Stimulated activated memory B cell treated with anti-CD40 and anti-IgM and Interleukin-4, amounts not matched to agents 10 μg/mL and 1 μg/mL and 100 μg/mL, for 72 hours (primary cell): ENCODE data around the gene CDON.

Experiments used
- ATAC-seq: fragments of 150-1000 bp; cut with Tn5 transposase; 2 replicates; pipeline ENCODE4 v1.10.0; 2021
- H3K27ac Mint-ChIP-seq: one replicate; pipeline ENCODE4 v1.8.0; 2022; ENCODE audit warnings: mild to moderate bottlenecking, mixed read lengths
- H3K27me3 Mint-ChIP-seq: one replicate; pipeline ENCODE4 v1.8.0; 2022; ENCODE audit warnings: mixed read lengths
- H3K36me3 Mint-ChIP-seq: one replicate; pipeline ENCODE4 v1.8.0; 2022; ENCODE audit warnings: mixed read lengths
- H3K4me1 Mint-ChIP-seq: one replicate; pipeline ENCODE4 v1.8.0; 2022; ENCODE audit warnings: mixed read lengths
- H3K4me3 Mint-ChIP-seq: one replicate; pipeline ENCODE4 v1.8.0; 2022; ENCODE audit warnings: mild to moderate bottlenecking, moderate library complexity, mixed read lengths
- H3K9me3 Mint-ChIP-seq: one replicate; pipeline ENCODE4 v1.8.0; 2022; ENCODE audit warnings: mixed read lengths

CDON gene

GRCh38 chr11:125974284-125974683 is 88.4 kb downstream of the CDON start:
- Mint-ChIP-seq H3K36me3 (no peaks in the 10 kb centered on the region), H3K4me3 (no peak overlapping the region), H3K27me3 (peaks cover 43% of the 10 kb centered on the region), H3K27ac (no peak overlapping the region), H3K9me3 (no peaks in the 10 kb centered on the region), H3K4me1 (no peaks in the 10 kb centered on the region)
- ATAC-seq, result no peak

- Mint-ChIP-seq H3K36me3 (no peaks in the 10 kb centered on the region), H3K4me1 (no peaks in the 10 kb centered on the region), H3K27ac (no peak overlapping the region), H3K9me3 (no peaks in the 10 kb centered on the region), H3K27me3 (peaks cover 43% of the 10 kb centered on the region), H3K4me3 (no peak overlapping the region)
- no peak for ATAC-seq
Measured at GRCh38 chr11:125971618-125972017, 91.0 kb downstream of the CDON start.

GRCh38 chr11:125968354-125968753 is 94.3 kb downstream of the CDON start:
- Mint-ChIP-seq H3K27me3 (peaks cover 26% of the 10 kb centered on the region), H3K27ac (no peak overlapping the region), H3K4me1 (no peaks in the 10 kb centered on the region), H3K36me3 (no peaks in the 10 kb centered on the region), H3K4me3 (no peak overlapping the region), H3K9me3 (no peaks in the 10 kb centered on the region)
- ATAC-seq, result no peak

GRCh38 chr11:125967515-125967914 is 95.2 kb downstream of the CDON start:
- Mint-ChIP-seq H3K36me3 (no peaks in the 10 kb centered on the region), H3K4me3 (no peak overlapping the region)

GRCh38 chr11:125960771-125961170 is 101.9 kb downstream of the CDON start:
- H3K4me1 Mint-ChIP-seq, result no peaks in the 10 kb centered on the region
- H3K27me3 Mint-ChIP-seq, result no peaks in the 10 kb centered on the region
- peaks cover 7% of the 10 kb centered on the region for H3K9me3 Mint-ChIP-seq
- no peak overlapping the region for H3K4me3 Mint-ChIP-seq
- H3K36me3 Mint-ChIP-seq, result no peaks in the 10 kb centered on the region
- H3K27ac Mint-ChIP-seq, result no peak overlapping the region
- no peak for ATAC-seq

More at GRCh38 chr11:125967515-125967914, 95.2 kb downstream of the CDON start:
- H3K9me3 Mint-ChIP-seq, result peaks cover 5% of the 10 kb centered on the region
- H3K27ac Mint-ChIP-seq, result no peak overlapping the region
- no peak for ATAC-seq
- no peaks in the 10 kb centered on the region for H3K4me1 Mint-ChIP-seq
- peaks cover 17% of the 10 kb centered on the region for H3K27me3 Mint-ChIP-seq

- Mint-ChIP-seq H3K27me3 (peaks cover 8% of the 10 kb centered on the region), H3K4me1 (no peaks in the 10 kb centered on the region), H3K9me3 (peaks cover 7% of the 10 kb centered on the region)
Measured at GRCh38 chr11:125959931-125960330, 102.7 kb downstream of the CDON start.

GRCh38 chr11:125959511-125959910 is 103.2 kb downstream of the CDON start:
- no peaks in the 10 kb centered on the region for H3K4me1 Mint-ChIP-seq
- H3K27me3 Mint-ChIP-seq, result peaks cover 12% of the 10 kb centered on the region
- no peak overlapping the region for H3K27ac Mint-ChIP-seq
- H3K4me3 Mint-ChIP-seq, result no peak overlapping the region
- ATAC-seq, result no peak
- peaks cover 7% of the 10 kb centered on the region for H3K9me3 Mint-ChIP-seq
- H3K36me3 Mint-ChIP-seq, result no peaks in the 10 kb centered on the region

More at GRCh38 chr11:125959931-125960330, 102.7 kb downstream of the CDON start:
- Mint-ChIP-seq H3K36me3 (no peaks in the 10 kb centered on the region), H3K4me3 (no peak overlapping the region), H3K27ac (no peak overlapping the region)
- no peak for ATAC-seq

- no peak for ATAC-seq
- no peaks in the 10 kb centered on the region for H3K36me3 Mint-ChIP-seq
- H3K4me1 Mint-ChIP-seq, result no peaks in the 10 kb centered on the region
- no peak overlapping the region for H3K27ac Mint-ChIP-seq
- H3K4me3 Mint-ChIP-seq, result no peak overlapping the region
- H3K9me3 Mint-ChIP-seq, result peaks cover 7% of the 10 kb centered on the region
- H3K27me3 Mint-ChIP-seq, result peaks cover 18% of the 10 kb centered on the region
Measured at GRCh38 chr11:125958872-125959400, 103.7 kb downstream of the CDON start.

- peaks cover 3% of the 10 kb centered on the region for H3K9me3 Mint-ChIP-seq
- H3K4me1 Mint-ChIP-seq, result no peaks in the 10 kb centered on the region
- no peak overlapping the region for H3K4me3 Mint-ChIP-seq
- peaks cover 18% of the 10 kb centered on the region for H3K27me3 Mint-ChIP-seq
- no peaks in the 10 kb centered on the region for H3K36me3 Mint-ChIP-seq
- no peak for ATAC-seq
- H3K27ac Mint-ChIP-seq, result no peak overlapping the region
Measured at GRCh38 chr11:125957618-125958332, 104.9 kb downstream of the CDON start.

- no peak overlapping the region for H3K27ac Mint-ChIP-seq
- H3K4me3 Mint-ChIP-seq, result no peak overlapping the region
Measured at GRCh38 chr11:125956391-125957134, 106.1 kb downstream of the CDON start.

GRCh38 chr11:125955856-125956255 is 106.8 kb downstream of the CDON start:
- no peak overlapping the region for H3K27ac Mint-ChIP-seq
- H3K36me3 Mint-ChIP-seq, result no peaks in the 10 kb centered on the region
- no peak for ATAC-seq
- peaks cover 29% of the 10 kb centered on the region for H3K27me3 Mint-ChIP-seq
- no peak overlapping the region for H3K4me3 Mint-ChIP-seq
- no peaks in the 10 kb centered on the region for H3K9me3 Mint-ChIP-seq
- H3K4me1 Mint-ChIP-seq, result no peaks in the 10 kb centered on the region

More at GRCh38 chr11:125956391-125957134, 106.1 kb downstream of the CDON start:
- Mint-ChIP-seq H3K27me3 (peaks cover 23% of the 10 kb centered on the region), H3K36me3 (no peaks in the 10 kb centered on the region), H3K4me1 (no peaks in the 10 kb centered on the region), H3K9me3 (no peaks in the 10 kb centered on the region)
- ATAC-seq, result no peak

GRCh38 chr11:125954945-125955640 is 107.6 kb downstream of the CDON start:
- Mint-ChIP-seq H3K4me3 (no peak overlapping the region), H3K27ac (no peak overlapping the region), H3K27me3 (peaks cover 34% of the 10 kb centered on the region), H3K9me3 (no peaks in the 10 kb centered on the region), H3K36me3 (no peaks in the 10 kb centered on the region), H3K4me1 (no peaks in the 10 kb centered on the region)
- ATAC-seq, result no peak

- no peaks in the 10 kb centered on the region for H3K9me3 Mint-ChIP-seq
- H3K4me1 Mint-ChIP-seq, result no peaks in the 10 kb centered on the region
- H3K36me3 Mint-ChIP-seq, result no peaks in the 10 kb centered on the region
- no peak overlapping the region for H3K4me3 Mint-ChIP-seq
- H3K27ac Mint-ChIP-seq, result no peak overlapping the region
- peaks cover 42% of the 10 kb centered on the region for H3K27me3 Mint-ChIP-seq
- no peak for ATAC-seq
Measured at GRCh38 chr11:125954123-125954944, 108.3 kb downstream of the CDON start.

- no peaks in the 10 kb centered on the region for H3K36me3 Mint-ChIP-seq
- no peaks in the 10 kb centered on the region for H3K4me1 Mint-ChIP-seq
- no peak overlapping the region for H3K27ac Mint-ChIP-seq
- ATAC-seq, result no peak
- H3K27me3 Mint-ChIP-seq, result peaks cover 47% of the 10 kb centered on the region
- no peaks in the 10 kb centered on the region for H3K9me3 Mint-ChIP-seq
- no peak overlapping the region for H3K4me3 Mint-ChIP-seq
Measured at GRCh38 chr11:125953401-125953935, 109.2 kb downstream of the CDON start.
